ENCODE measurements around the gene GORAB.

Gene GORAB

DNA sequence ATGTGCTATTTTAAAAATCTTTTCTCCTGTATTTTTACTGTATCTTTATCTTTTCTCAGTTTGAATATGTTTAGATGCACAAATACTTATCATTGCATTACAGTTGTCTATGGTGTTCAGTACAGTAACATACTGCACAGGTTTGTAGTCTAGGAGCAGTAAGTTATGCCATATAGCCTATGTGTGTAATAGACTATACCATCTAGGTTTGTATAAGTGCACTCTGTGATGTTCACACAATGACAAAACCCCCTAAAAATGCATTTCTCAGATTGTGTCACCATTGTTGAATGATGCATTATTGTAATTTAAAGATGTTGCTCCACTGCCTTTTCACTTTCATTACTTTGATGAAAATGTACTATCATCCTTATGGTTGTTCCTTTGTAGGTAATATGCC lies 67.1 kb downstream of the GORAB start:
- Histone ChIP-seq H4K20me1 (ENCODE audit: control insufficient read depth, insufficient read depth, low read depth, low read length) (no peaks in the 10 kb centered on the region), H3K4me1 (ENCODE audit: control insufficient read depth, low read length) (no peaks in the 10 kb centered on the region), H3K79me2 (ENCODE audit: control insufficient read depth, low read length) (no peaks in the 10 kb centered on the region), H3F3A (ENCODE audit: control insufficient read depth, insufficient read depth) (no peaks in the 10 kb centered on the region), H3K9me2 (replicated peaks; ENCODE audit: control insufficient read depth, low read length) (no peaks in the 10 kb centered on the region), H3K36me3 (ENCODE audit: control insufficient read depth, low read length) (no peaks in the 10 kb centered on the region), H3K4me2 (ENCODE audit: low read length) (no peak overlapping the region), H3K4me3 (ENCODE audit: low read length) (no peak overlapping the region), H3K27me3 (ENCODE audit: control insufficient read depth, low read length) (no peaks in the 10 kb centered on the region), H3K9me3 (ENCODE audit: control insufficient read depth, insufficient read depth, low read length) (peaks cover 4% of the 10 kb centered on the region; the same call in 1 of the 2 replicates), H3K27ac (ENCODE audit: low read depth, low read length) (no peak overlapping the region)
- no peak for TF ChIP-seq EZH2phosphoT487 (IDR thresholded peaks at IDR 0.05; ENCODE audit: borderline replicate concordance, low read length)
- TF ChIP-seq, protein P1, sequence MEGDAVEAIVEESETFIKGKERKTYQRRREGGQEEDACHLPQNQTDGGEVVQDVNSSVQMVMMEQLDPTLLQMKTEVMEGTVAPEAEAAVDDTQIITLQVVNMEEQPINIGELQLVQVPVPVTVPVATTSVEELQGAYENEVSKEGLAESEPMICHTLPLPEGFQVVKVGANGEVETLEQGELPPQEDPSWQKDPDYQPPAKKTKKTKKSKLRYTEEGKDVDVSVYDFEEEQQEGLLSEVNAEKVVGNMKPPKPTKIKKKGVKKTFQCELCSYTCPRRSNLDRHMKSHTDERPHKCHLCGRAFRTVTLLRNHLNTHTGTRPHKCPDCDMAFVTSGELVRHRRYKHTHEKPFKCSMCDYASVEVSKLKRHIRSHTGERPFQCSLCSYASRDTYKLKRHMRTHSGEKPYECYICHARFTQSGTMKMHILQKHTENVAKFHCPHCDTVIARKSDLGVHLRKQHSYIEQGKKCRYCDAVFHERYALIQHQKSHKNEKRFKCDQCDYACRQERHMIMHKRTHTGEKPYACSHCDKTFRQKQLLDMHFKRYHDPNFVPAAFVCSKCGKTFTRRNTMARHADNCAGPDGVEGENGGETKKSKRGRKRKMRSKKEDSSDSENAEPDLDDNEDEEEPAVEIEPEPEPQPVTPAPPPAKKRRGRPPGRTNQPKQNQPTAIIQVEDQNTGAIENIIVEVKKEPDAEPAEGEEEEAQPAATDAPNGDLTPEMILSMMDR (IDR thresholded peaks at IDR 0.05; ENCODE audit: low read depth, low read length, poor library complexity, severe bottlenecking): no peak

DNA sequence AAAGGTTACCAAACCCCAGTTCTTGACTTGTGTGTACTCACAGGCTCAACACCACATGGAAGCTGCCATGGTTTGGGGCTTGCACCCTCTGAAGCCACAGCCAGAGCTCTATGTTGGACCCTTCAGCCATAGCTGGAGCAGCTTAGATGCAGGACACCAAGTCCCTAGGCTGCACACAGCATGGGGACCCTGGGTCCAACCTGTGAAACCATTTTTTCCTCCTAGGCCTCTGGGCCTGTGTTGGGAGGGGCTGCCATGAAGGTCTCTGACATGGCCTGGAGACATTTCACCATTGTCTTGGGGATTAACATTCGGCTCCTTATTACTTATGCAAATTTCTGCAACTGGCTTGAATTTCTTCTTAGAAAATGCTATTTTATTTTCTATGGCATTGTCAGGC lies 69.9 kb downstream of the GORAB start:
- Histone ChIP-seq H3K9me2 (replicated peaks; ENCODE audit: control insufficient read depth, low read length) (no peaks in the 10 kb centered on the region), H3K36me3 (ENCODE audit: control insufficient read depth, low read length) (no peaks in the 10 kb centered on the region), H3K9me3 (ENCODE audit: control insufficient read depth, insufficient read depth, low read length) (peaks cover 4% of the 10 kb centered on the region; the same call in 1 of the 2 replicates), H3K4me2 (ENCODE audit: low read length) (no peak overlapping the region), H3K4me3 (ENCODE audit: low read length) (no peak overlapping the region), H3K79me2 (ENCODE audit: control insufficient read depth, low read length) (no peaks in the 10 kb centered on the region), H3F3A (ENCODE audit: control insufficient read depth, insufficient read depth) (no peaks in the 10 kb centered on the region), H3K4me1 (ENCODE audit: control insufficient read depth, low read length) (no peaks in the 10 kb centered on the region), H4K20me1 (ENCODE audit: control insufficient read depth, insufficient read depth, low read depth, low read length) (no peaks in the 10 kb centered on the region), H3K27ac (ENCODE audit: low read depth, low read length) (no peak overlapping the region), H3K27me3 (ENCODE audit: control insufficient read depth, low read length) (no peaks in the 10 kb centered on the region)
- TF ChIP-seq, protein P1 (IDR thresholded peaks at IDR 0.05; ENCODE audit: low read depth, low read length, poor library complexity, severe bottlenecking): no peak
- TF ChIP-seq EZH2phosphoT487 (IDR thresholded peaks at IDR 0.05; ENCODE audit: borderline replicate concordance, low read length): no peak
